Activated naive CD4-positive, alpha-beta T cell treated with anti-CD3 and anti-CD28 coated beads, Interleukin-2, amount 50 U/mL, for 16 hours (primary cell): Measurements from ENCODE around the gene RUNDC1.
"Not testable (repeated sequence)": the region's sequence is repeated elsewhere in the genome, so short reads cannot be mapped to it uniquely, and the experiment has no call there.

Source experiments
- DNase-seq: peaks from one replicate; pipeline ENCODE4 v3.0.0-alpha.2; 2020

RUNDC1 gene

DNA sequence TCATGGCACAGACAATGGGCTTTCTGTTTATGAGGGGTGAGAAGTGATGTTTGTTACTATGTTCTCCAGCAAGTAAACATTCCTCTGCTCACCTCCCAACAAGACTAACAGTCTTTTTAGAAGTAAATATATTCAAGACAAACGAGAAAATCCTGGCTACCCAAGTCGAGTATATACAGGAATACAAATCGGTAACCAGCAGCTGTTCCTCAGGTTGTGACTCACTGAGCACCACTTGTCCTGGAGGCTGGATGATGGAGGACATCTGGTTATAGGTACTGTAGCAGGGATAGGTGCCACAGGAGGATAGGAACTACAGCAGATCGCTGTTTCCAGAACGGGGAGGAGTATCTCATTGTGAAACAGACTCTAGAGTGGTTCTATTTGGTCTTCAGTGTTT, 12.5 kb downstream of the RUNDC1 start:
- no peak for DNase-seq

DNA sequence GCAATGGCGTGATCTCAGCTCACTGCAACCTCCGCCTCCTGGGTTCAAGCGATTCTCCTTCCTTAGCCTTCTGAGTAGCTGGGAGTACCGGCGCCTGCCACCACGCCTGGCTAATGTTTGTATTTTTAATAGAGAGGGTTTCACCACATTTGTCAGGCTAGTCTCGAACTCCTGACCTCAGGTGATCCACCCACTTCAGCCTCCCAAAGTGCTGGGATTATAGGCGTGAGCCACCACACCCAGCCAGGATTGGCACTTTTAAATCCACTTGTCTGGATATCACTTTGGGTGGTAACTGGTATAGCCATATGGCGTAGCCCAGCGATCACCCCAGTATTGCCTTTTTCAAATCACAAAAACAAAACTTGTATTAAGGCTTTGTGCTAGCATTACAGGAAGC, 13.5 kb downstream of the RUNDC1 start:
- DNase-seq = not testable (repeated sequence)

GRCh38 chr17:42997390-42997983, 17.1 kb downstream of the RUNDC1 start:
- DNase-seq = no peak

- DNase-seq = peak; percentile 96
Measured at GRCh38 chr17:42997984-42998938, 17.9 kb downstream of the RUNDC1 start, which contains the start of gene RPL27. TSS of gene RPL27 (plus strand) at chr17:42998419. CDS start at chr17:42998751, 332 bp downstream.

GRCh38 chr17:42999003-42999525, 18.7 kb downstream of the RUNDC1 start:
- DNase-seq = no peak

DNA sequence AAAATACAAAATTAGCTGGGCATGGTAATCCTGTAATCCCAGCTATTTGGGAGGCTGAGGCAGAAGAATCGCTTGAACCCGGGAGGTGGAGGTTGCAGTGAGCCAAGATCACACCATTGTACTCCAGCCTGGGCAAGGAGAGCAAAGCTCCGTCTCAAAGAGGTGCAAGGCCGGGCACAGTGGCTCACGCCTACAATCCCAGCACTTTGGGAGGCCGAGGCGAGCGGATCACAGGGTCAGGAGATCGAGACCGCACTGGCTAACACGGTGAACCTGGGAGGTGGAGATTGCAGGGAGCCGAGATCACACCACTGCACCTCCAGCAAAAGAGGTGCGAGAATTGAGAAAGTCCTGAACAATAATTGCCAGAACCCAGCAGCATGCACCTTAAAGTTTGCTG, 20.5 kb downstream of the RUNDC1 start:
- not testable (repeated sequence) for DNase-seq

DNA sequence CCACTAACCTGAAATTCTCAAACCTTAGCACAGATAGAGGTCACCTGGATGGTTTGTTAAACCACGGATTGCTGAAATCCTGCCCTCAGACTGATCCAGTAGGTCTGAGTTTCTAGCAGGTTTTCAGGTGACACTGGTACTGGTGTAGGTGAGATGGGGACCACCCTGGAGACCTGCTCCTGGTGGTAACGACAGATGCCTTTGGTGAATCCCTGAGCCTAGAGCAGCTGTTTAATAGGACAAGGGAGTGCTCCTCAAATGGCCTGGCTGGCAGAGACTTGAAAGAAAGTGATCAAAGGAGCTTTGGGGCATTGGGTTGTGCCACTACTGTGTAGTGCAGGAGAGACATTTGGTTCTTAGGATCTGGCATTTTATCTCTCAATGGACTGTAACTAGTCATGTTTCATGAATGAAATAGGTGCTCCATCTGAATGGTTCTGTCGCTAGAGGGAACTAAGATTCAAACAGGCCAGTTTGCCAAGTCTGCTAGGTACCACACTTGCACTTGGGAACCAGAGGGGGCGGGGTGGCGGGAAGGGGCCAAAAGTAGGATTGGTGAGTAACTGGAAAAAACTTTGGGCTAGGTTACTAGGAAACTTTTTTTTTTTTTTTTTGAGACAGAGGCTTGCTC, 23.3 kb downstream of the RUNDC1 start:
- no peak for DNase-seq

DNA sequence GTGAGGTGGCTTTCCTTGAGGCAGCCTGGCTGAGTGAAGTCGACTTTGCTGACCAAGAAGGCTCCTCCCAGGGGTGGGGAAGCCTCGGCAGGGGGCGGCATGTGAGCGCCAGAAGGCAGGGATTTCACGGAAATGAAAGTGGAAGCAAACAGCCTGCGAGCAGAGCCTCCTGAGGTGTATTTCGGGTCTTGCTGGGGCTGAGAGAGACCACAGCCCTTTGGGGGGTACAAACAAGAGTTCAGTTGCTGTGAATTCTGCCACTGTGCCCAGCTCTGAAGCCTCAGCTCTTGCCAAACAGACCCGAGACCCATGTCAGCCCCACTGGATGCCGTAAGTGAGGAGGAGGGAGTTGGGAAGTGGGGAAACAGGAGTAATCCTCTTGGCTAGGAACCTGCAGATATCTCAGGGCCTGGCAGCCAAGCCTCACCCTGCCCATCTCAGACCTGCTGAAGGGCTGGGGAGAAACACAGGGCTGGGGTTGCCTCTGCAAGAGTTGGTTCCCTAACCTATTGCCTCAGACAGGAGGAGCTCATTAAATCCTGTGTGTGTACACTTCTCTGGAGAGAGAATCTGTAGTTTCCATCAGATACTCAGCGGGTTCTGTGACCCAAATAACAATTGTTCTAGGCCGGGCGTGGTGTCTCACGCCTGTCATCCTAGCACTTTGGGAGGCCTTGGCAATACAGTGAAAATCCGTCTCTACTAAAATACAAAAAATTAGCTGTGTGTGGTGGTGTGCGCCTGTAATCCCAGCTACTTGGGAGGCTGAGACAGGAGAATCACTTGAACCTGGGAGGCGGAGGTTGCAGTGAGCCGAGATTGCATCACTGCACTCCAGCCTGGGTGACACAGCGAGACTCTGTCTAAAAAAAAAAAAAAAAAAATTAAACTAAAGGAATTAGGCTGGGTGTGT, 26.5 kb downstream of the RUNDC1 start, which contains the start of gene IFI35:
IFI35 (plus strand) TSS at position 146 of the 913 bp plus-strand sequence; CDS start at position 310, 164 bp downstream.
- DNase-seq = peak; percentile 86

GRCh38 chr17:43010667-43011308, 30.4 kb downstream of the RUNDC1 start:
- no peak for DNase-seq

DNA sequence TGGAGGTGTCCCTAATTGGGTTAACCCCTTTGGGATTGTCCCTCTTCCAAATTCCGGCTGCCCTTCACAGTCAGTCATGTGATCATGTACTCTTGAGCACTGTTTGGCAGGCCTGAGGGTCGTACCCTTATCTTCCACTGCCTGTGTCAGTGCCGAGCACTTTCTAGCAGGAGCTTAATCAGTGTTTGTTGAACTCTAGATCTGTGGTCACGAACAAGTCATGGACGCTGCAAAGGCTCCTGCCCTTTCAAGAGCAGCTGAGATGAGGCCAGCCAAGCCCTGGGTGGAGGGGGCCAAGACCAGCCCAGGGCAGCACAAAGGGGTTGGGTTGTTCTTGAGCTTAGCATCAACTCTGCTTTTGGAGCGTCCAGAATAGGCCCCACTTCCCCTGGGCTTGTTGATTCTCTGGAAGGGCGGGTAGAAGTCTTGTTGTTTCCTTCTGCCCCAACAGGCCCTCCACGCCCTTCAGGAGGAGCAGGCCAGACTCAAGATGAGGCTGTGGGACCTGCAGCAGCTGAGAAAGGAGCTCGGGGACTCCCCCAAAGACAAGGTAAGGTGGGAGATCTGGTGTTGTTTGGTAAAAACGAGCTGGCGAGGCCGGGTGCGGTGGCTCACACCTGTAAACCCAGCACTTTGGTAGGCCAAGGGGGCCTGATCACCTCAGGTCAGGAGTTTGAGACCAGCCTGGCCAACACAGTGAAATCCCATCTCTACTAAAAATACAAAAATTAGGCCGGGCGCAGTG, 31.5 kb downstream of the RUNDC1 start:
- no peak for DNase-seq

DNA sequence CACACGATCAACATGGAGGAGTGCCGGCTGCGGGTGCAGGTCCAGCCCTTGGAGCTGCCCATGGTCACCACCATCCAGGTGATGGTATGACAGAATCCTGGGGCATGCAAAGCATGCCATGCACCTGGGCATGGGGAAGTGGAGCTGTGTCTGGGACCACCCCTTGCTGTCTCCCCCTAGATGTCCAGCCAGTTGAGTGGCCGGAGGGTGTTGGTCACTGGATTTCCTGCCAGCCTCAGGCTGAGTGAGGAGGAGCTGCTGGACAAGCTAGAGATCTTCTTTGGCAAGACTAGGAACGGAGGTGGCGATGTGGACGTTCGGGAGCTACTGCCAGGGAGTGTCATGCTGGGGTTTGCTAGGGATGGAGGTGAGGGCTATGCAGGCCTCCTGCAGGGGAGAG, 32.9 kb downstream of the RUNDC1 start:
- DNase-seq = no peak

DNA sequence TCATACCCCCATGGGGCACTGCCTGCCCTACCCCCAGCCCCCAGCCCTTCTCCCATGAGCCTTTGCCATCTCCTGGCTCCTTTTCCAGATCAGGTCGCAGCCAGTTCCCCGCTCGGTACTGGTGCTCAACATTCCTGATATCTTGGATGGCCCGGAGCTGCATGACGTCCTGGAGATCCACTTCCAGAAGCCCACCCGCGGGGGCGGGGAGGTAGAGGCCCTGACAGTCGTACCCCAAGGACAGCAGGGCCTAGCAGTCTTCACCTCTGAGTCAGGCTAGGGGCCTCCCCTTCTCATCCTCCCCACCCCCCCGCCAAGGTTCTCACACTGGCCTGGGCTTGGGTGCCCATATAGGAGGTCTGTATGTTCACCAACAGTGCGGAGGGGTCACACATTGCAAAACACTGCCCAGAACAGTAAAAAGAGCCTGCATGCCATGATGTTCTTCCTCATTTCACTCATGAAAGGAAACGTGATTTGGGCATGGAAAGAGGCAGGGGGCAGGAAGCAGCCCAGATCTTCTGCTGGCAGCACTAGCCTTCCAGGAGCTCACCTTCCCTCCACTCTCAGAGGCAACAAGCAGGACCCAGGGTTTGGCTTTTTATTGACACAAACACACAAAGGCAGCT, 33.8 kb downstream of the RUNDC1 start:
- DNase-seq = no peak

DNA sequence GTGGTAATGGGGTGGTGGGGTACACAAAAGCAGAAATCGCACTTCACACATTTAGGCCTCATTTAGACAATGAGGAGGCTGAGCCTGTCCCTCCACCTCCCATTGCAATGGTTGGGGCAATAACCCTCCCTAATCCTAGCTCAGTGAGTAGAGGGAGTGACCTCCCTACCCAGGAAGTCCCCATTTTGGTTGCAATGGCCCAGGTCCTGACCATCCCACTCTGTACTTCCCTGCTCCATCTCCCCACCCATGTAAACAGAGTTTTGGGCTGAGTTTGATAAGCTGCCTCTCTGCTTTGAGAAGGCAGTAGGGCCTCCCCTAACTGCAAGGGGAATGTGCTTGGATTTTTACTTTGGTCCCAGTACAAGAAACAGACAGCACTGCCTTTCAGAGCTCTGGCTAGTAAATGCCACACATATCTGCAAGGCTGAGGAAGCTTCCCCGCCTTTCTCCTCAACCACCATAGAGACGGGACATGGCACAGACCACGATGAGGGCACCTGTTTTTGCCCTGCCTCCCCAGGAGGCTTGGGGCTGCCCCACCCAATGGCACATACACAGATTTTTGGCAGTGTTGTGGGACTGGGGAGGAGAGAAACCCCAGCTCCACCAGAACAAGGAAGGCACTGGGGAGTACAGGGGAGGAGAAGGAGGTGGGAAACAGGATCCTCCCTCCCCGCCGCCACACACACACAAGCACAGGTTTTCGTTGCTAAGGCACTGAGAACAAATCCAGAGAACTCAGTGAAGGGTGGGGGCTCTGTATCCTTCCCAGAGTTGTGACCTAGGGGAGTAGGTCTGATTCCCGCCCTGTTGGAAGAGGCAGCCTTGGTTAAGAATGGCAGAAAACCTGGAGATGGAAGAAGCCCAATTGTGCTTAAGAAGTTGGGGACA, 34.5 kb downstream of the RUNDC1 start:
- no peak for DNase-seq

DNA sequence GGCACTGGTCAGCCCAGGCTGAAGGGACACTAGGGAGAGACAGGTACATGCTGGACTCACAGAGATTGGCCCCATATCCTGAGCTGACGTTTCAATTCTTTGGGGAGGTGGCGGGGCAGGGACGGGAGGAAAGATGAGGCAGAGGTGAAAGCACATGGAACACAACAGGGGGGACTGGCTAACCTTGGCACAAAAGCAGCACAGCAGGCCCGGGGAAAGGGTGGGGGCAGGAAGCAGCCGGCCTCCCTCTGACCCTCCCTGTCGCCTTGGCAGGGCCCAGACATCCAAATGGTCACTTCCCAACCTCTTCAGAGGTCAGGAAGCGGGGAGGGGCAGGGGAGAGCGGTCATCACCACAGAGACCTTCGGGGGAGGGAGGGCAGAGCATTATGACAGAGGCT, 35.2 kb downstream of the RUNDC1 start:
- DNase-seq = no peak

DNA sequence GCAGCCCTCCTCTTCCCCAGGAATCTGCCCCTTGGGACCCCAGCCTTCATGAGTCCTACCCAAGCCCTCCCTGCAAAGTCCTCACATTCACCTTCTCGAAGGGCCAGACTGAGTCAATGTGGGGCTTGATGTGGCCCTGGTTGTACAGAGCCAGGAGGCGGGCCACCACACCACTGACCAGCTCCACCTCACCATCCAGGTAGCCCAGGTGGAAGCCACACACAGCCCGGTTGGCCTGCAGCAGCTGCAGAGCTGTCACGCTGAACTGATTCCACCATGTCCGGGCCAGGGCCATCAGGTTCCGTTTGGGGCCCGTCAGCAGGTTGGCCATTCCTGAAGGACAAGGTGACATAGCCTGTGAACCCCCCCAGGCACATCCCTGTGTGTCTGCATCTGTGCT, 35.9 kb downstream of the RUNDC1 start:
- DNase-seq = no peak

DNA sequence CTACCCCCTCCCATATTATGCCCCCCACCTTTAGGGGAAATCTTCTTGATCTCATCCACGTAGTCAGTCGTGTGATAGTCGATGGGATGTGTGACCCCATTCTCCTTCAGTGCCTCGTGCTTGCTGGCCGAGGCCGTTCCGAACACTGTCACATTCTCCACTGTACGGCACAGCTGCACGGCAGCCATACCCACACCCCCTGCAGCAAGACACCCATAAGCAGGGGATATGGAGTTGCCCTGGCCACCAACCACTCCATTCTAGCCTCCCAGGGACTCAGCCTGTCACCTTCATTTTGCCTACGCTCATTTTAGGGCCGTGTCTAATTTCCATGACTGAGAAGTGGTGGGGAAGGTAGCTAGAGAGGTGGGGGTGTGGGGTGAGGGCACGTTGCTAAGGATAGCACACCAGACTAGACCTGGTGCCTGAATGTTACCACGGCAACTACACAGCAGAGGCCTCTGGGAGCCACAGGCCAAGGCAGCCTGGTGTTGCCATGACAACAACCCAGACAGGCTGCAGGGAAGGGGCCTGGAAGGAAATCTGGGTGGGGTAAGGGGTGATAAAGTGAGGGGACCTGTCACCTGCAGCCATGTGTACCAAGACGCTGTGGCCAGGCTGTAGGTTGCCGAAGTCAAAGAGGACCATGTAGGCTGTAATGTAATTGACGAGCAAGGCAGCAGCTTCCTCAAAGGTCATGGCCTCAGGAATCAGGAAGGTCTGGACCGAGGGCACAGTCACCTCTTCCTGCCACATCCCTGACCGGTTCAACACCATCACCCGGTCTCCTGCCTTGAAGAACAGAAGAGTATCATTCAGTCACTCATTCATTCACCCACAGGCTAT, 37.9 kb downstream of the RUNDC1 start:
- no peak for DNase-seq

DNA sequence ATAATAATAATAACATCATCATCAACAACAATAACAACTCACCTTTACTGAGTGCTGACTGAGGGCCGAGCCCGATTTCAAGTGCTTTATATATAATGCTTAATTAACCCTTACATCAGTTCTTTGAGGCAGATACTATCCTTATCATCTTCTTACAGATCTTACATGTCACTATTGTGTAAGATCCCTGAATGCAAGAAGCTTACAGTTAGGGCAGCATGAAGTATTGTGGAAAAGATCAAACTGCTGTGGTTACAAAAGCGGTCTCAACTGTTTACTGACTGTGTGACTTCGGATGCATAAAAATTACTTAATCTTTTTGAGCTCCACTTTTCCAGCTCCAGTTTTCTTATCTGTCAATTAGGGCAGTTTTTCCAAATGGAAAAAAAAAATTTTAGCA, 38.6 kb downstream of the RUNDC1 start:
- no peak for DNase-seq

DNA sequence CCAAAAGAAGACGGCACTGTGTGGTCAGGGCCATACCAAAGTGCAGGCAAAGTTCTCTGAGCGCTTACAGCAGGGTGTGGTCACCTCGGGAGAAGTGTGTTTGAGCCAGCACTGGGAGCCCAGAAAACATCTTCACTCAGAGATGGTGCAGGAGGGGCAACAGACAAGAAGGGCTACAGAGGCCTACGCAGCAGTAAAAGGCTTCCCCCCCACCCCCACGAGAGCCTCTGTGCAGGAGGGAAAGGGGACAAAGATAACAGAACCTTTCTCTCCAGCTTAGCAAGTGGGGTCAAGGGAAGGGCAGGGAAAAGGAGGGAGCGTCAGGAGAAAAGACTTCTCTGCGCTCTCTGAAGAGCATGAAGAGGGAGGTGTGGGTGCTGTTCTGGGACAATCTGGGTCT, 39.1 kb downstream of the RUNDC1 start:
- no peak for DNase-seq
